Esophagus squamous epithelium (tissue), 4 donors: Measurements from ENCODE around the gene GABRA5.
"Not testable (repeated sequence)": the region's sequence is repeated elsewhere in the genome, so short reads cannot be mapped to it uniquely, and the experiment has no call there.

Experiments used
- POLR2A ChIP-seq, 4 donors: fragments of 450-650 bp; IDR thresholded peaks; one replicate each; pipeline ENCODE4 v1.6.1; 2017; ENCODE audit warnings: antibody characterized with exemption in 4 of 4, mild to moderate bottlenecking in 4 of 4, moderate library complexity in 3 of 4
- TF ChIP-seq, protein P1 (sequence below), 6 experiments: fragments of 450-650 bp in 4 of 6; fragments of 200-600 bp in 2 of 6; sonication (generic) in 2 of 6; IDR thresholded peaks; one replicate each; pipeline ENCODE4 v1.5.1; 2016 to 2019; ENCODE audit warnings: antibody characterized with exemption in 6 of 6, mild to moderate bottlenecking in 4 of 6, moderate library complexity in 4 of 6

GRCh38 chr15:26831191-26831590 lies 35.7 kb upstream of the GABRA5 start:
- TF ChIP-seq, protein P1, sequence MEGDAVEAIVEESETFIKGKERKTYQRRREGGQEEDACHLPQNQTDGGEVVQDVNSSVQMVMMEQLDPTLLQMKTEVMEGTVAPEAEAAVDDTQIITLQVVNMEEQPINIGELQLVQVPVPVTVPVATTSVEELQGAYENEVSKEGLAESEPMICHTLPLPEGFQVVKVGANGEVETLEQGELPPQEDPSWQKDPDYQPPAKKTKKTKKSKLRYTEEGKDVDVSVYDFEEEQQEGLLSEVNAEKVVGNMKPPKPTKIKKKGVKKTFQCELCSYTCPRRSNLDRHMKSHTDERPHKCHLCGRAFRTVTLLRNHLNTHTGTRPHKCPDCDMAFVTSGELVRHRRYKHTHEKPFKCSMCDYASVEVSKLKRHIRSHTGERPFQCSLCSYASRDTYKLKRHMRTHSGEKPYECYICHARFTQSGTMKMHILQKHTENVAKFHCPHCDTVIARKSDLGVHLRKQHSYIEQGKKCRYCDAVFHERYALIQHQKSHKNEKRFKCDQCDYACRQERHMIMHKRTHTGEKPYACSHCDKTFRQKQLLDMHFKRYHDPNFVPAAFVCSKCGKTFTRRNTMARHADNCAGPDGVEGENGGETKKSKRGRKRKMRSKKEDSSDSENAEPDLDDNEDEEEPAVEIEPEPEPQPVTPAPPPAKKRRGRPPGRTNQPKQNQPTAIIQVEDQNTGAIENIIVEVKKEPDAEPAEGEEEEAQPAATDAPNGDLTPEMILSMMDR (IDR thresholded peaks at IDR 0.05) = not testable (repeated sequence)
- not testable (repeated sequence) for TF ChIP-seq POLR2A (IDR thresholded peaks at IDR 0.05)
